Right lobe of liver (tissue), 4 donors: ENCODE data around the gene SPTB.

Experiments
- POLR2A ChIP-seq: fragments of 450-650 bp; IDR thresholded peaks from one replicate; pipeline ENCODE4 v1.6.1; 2017; ENCODE audit warnings: antibody characterized with exemption, mild to moderate bottlenecking
- TF ChIP-seq, protein P1 (sequence below), 4 donors: fragments of 200-600 bp in 3 of 4; fragments of 450-650 bp in 1 of 4; IDR thresholded peaks; one replicate each; pipeline versions ENCODE4 v1.5.1 to v1.8.0; 2016 to 2022; ENCODE audit warnings: antibody characterized with exemption in 4 of 4, mild to moderate bottlenecking in 2 of 4
- donor health status: DM: no; HTN: no; CAD: no.
- donor health status: DM: no; HTN: no; CAD: no.
- donor health status: DM: no; HTN: yes; CAD: no.

DNA sequence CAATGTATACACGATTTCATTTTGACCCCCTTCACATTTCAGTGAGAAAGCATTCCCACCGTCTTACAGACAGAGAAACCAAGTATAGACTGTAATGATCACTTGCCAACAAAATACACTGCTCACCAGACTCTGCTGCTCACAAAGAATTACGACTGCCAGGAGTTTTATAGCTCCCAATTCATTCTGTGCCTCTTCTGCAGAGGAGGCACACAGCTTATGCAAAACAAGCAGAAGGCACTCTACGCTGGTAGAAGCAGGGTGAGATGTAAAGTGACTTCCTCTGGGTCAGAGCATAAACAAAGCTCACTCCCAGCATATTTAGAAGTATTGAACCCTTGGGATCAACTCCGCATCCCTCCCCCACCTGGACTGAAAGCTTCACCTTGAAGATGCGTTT lies 14.6 kb downstream of the SPTB start:
- TF ChIP-seq POLR2A: no peak
- TF ChIP-seq, protein P1, sequence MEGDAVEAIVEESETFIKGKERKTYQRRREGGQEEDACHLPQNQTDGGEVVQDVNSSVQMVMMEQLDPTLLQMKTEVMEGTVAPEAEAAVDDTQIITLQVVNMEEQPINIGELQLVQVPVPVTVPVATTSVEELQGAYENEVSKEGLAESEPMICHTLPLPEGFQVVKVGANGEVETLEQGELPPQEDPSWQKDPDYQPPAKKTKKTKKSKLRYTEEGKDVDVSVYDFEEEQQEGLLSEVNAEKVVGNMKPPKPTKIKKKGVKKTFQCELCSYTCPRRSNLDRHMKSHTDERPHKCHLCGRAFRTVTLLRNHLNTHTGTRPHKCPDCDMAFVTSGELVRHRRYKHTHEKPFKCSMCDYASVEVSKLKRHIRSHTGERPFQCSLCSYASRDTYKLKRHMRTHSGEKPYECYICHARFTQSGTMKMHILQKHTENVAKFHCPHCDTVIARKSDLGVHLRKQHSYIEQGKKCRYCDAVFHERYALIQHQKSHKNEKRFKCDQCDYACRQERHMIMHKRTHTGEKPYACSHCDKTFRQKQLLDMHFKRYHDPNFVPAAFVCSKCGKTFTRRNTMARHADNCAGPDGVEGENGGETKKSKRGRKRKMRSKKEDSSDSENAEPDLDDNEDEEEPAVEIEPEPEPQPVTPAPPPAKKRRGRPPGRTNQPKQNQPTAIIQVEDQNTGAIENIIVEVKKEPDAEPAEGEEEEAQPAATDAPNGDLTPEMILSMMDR (IDR thresholded peaks at IDR 0.05): no peak
